CD4-positive, alpha-beta memory T cell (primary cell): ENCODE results near the gene CYB5D1. TPM values are rescaled to one million over a fixed set of nuclear protein-coding genes. Genes with fewer than 3 reads are reported as not detected.
"Not testable (repeated sequence)": the region's sequence is repeated elsewhere in the genome, so short reads cannot be mapped to it uniquely, and the experiment has no call there.

Source experiments
- CTCF ChIA-PET: fragments of 350-600 bp; sonication (Branson Sonifier 250); formaldehyde crosslinking; loops from one replicate; lab custom pipeline; 2021; ENCODE audit warnings: inconsistent platforms; ENCODE audit not compliant: partially characterized antibody; lab: Charles Lee
- POLR2A ChIA-PET: fragments of 350-600 bp; sonication (Branson Sonifier 250); formaldehyde crosslinking; loops from one replicate; lab custom pipeline; 2021; ENCODE audit not compliant: partially characterized antibody; lab: Charles Lee
- DNase-seq, 5 donors: peaks; one replicate each; pipeline versions ENCODE4 v3.0.0 to v3.0.0-alpha.2; 2020 to 2022; ENCODE audit warnings: mixed read lengths in 1 of 5
- H3K27ac ChIP-seq: one replicate; pipeline ENCODE4 v1.7.0; 2013; ENCODE audit warnings: low read depth, low read length
- H3K27me3 ChIP-seq: 2 replicates; pipeline ENCODE4 v1.7.0; 2013; ENCODE audit warnings: mild to moderate bottlenecking, low read length, moderate library complexity; ENCODE audit not compliant: insufficient read depth
- H3K36me3 ChIP-seq: 2 replicates; pipeline ENCODE4 v1.7.0; 2013; ENCODE audit warnings: mild to moderate bottlenecking, low read length, moderate library complexity; ENCODE audit not compliant: insufficient read depth
- H3K4me1 ChIP-seq: 2 replicates; pipeline ENCODE4 v1.7.0; 2013; ENCODE audit warnings: mild to moderate bottlenecking, low read length, moderate library complexity; ENCODE audit not compliant: insufficient read depth
- H3K4me3 ChIP-seq, 2 donors: one replicate each; pipeline ENCODE4 v1.7.0; 2013; ENCODE audit warnings: low read length in 2 of 2, mild to moderate bottlenecking in 1 of 2
- H3K9me3 ChIP-seq, 2 donors: one replicate each; pipeline ENCODE4 v1.7.0; 2013; ENCODE audit warnings: low read length in 2 of 2, control low read depth in 1 of 2; ENCODE audit not compliant: control insufficient read depth in 1 of 2
- H3K27ac Mint-ChIP-seq, 7 donors: one replicate each; pipeline ENCODE4 v1.8.0; 2020 to 2021; ENCODE audit warnings: mixed read lengths in 7 of 7, mild to moderate bottlenecking in 6 of 7, inconsistent platforms in 3 of 7, moderate library complexity in 3 of 7
- H3K27me3 Mint-ChIP-seq, 2 donors: one replicate each; pipeline ENCODE4 v1.8.0; 2020 to 2021; ENCODE audit warnings: mixed read lengths in 2 of 2
- H3K36me3 Mint-ChIP-seq, 2 donors: one replicate each; pipeline ENCODE4 v1.8.0; 2020 to 2021; ENCODE audit warnings: mixed read lengths in 2 of 2, inconsistent platforms in 1 of 2, mild to moderate bottlenecking in 1 of 2
- H3K4me1 Mint-ChIP-seq, 4 donors: one replicate each; pipeline ENCODE4 v1.8.0; 2020 to 2021; ENCODE audit warnings: mixed read lengths in 4 of 4, mild to moderate bottlenecking in 1 of 4
- H3K4me3 Mint-ChIP-seq, 8 donors: one replicate each; pipeline ENCODE4 v1.8.0; 2020 to 2021; ENCODE audit warnings: mixed read lengths in 8 of 8, mild to moderate bottlenecking in 7 of 8, moderate library complexity in 6 of 8, inconsistent platforms in 3 of 8
- H3K9me3 Mint-ChIP-seq, 8 donors: one replicate each; pipeline ENCODE4 v1.8.0; 2020 to 2021; ENCODE audit warnings: mixed read lengths in 8 of 8, mild to moderate bottlenecking in 5 of 8, inconsistent platforms in 3 of 8, moderate library complexity in 1 of 8
- intact Hi-C: fragments of 100-400 bp; cut with micrococcal nuclease; formaldehyde crosslinking; loops from one replicate; pipeline ENCODE4 v1.15.1; 2023
- polyA plus RNA-seq, 2 donors: library from polyadenylated mRNA; unstranded; fragments of 300-500 nt; fragmentation: Illumina TruSeq; gene quantifications; one replicate each; pipeline ENCODE4 v1.2.3, GENCODE V29; 2021
- total RNA-seq, 2 experiments: library from RNA; stranded (reverse); gene quantifications; one replicate each; pipeline ENCODE4 v1.2.3, GENCODE V29; 2021

Gene CYB5D1
- total RNA-seq = 10 to 100 TPM in 1 of 2 experiments, 1 to 10 TPM in 1; 8.7 to 11.4 TPM
- 1 to 10 TPM; 5.1 to 5.2 TPM for polyA plus RNA-seq

- intact Hi-C loops = loop anchor here (1.0 to 5.0 kb wide), 7 partner anchors 16 to 286 kb away; partner anchors contain the start of genes CNTROB and KDM6B
- Mint-ChIP-seq H3K4me1 (peaks cover 4 to 14% (median 8%) of the 10 kb centered on the region in 4 donors), H3K27ac (no peak within 1 kb of the TSS), H3K36me3 (peaks cover 5 to 11% of the 10 kb centered on the region in 2 donors), H3K9me3 (no peaks in the 10 kb centered on the region), H3K4me3 (no peak within 1 kb of the TSS), H3K27me3 (no peaks in the 10 kb centered on the region)
- H3K4me1 ChIP-seq = peaks cover 27% of the 10 kb centered on the region
- peak within 1 kb of the TSS; percentile 67 to 96 for H3K4me3 ChIP-seq
- H3K27ac ChIP-seq = peak within 1 kb of the TSS; percentile 81
- ChIA-PET CTCF (interaction anchor here (0.6 to 14.8 kb wide), 17 partner anchors 11 to 225 kb away, joined by 3 to 311 read pairs (median 5); partner anchors contain the start of genes KDM6B and RNF227), POLR2A (interaction anchor here (0.7 to 5.1 kb wide), 25 partner anchors 10 to 528 kb away, joined by 3 to 73 read pairs (median 7); partner anchors contain the start of genes AURKB, CNTROB, KCNAB3 and KDM6B)
- H3K9me3 ChIP-seq = no peaks in the 10 kb centered on the region
- H3K36me3 ChIP-seq = peaks cover 1% of the 10 kb centered on the region
- H3K27me3 ChIP-seq = no peaks in the 10 kb centered on the region
- DNase-seq = peak; percentile 94 to 95 (median 95)
Observed at GRCh38 chr17:7857713-7858521, at the start of gene CYB5D1. CYB5D1 (plus strand) TSS chr17:7858003; CDS start chr17:7858135, 132 bp downstream.

- DNase-seq = no peak
- no peak overlapping the region for H3K27ac Mint-ChIP-seq
- no peak overlapping the region for H3K27ac ChIP-seq
- ChIA-PET POLR2A (no interaction called here), CTCF (interaction anchor here (1.0 kb wide), 1 partner anchor 181 kb away, joined by 3 read pairs; no protein-coding TSS in a partner anchor)
- H3K9me3 Mint-ChIP-seq = no peaks in the 10 kb centered on the region
- no peak overlapping the region for H3K4me3 ChIP-seq
- no peaks in the 10 kb centered on the region for H3K4me1 ChIP-seq
- H3K36me3 ChIP-seq = no peaks in the 10 kb centered on the region
- no peaks in the 10 kb centered on the region for H3K9me3 ChIP-seq
- no peaks in the 10 kb centered on the region for H3K36me3 Mint-ChIP-seq
- H3K4me1 Mint-ChIP-seq = peaks cover 0 to 2% (median 0%) of the 10 kb centered on the region in 4 donors
- H3K4me3 Mint-ChIP-seq = no peak overlapping the region
- no peaks in the 10 kb centered on the region for H3K27me3 ChIP-seq
- peaks cover 12 to 17% of the 10 kb centered on the region in 2 donors for H3K27me3 Mint-ChIP-seq
- intact Hi-C loops = no loop called here
Observed at GRCh38 chr17:7809086-7809790, 48.6 kb upstream of the CYB5D1 start.

GRCh38 chr17:7809791-7810343 is 47.9 kb upstream of the CYB5D1 start:
- H3K9me3 ChIP-seq, H3K9me3 Mint-ChIP-seq, H3K36me3 ChIP-seq, H3K36me3 Mint-ChIP-seq, POLR2A ChIA-PET, H3K27me3 ChIP-seq, H3K4me3 ChIP-seq, H3K4me1 ChIP-seq, H3K27ac Mint-ChIP-seq, H3K27ac ChIP-seq, H3K4me1 Mint-ChIP-seq, H3K4me3 Mint-ChIP-seq, DNase-seq, intact Hi-C loops: not testable (repeated sequence)
- peaks cover 12 to 17% of the 10 kb centered on the region in 2 donors for H3K27me3 Mint-ChIP-seq
- CTCF ChIA-PET = interaction anchor here (0.7 kb wide), 1 partner anchor 9 kb away, joined by 4 read pairs; no protein-coding TSS in a partner anchor

- Mint-ChIP-seq H3K27me3 (peaks cover 7 to 11% of the 10 kb centered on the region in 2 donors), H3K4me1 (peaks cover 0 to 2% (median 0%) of the 10 kb centered on the region in 4 donors), H3K27ac (no peak overlapping the region), H3K36me3 (no peaks in the 10 kb centered on the region), H3K4me3 (no peak overlapping the region), H3K9me3 (no peaks in the 10 kb centered on the region)
- CTCF ChIA-PET = interaction anchor here (1.0 kb wide), 1 partner anchor 12 kb away, joined by 3 read pairs; no protein-coding TSS in a partner anchor
- H3K27me3 ChIP-seq = no peaks in the 10 kb centered on the region
- no peaks in the 10 kb centered on the region for H3K36me3 ChIP-seq
- H3K4me3 ChIP-seq = no peak overlapping the region
- no peak overlapping the region for H3K27ac ChIP-seq
- no peak for DNase-seq
- no peaks in the 10 kb centered on the region for H3K9me3 ChIP-seq
- POLR2A ChIA-PET = no interaction called here
- no peaks in the 10 kb centered on the region for H3K4me1 ChIP-seq
- intact Hi-C loops = no loop called here
Observed at GRCh38 chr17:7811251-7811650, 46.6 kb upstream of the CYB5D1 start.

- ChIA-PET POLR2A (no interaction called here), CTCF (interaction anchor here (1.7 kb wide), 1 partner anchor 246 kb away, joined by 4 read pairs; no protein-coding TSS in a partner anchor)
- Histone ChIP-seq H3K36me3 (no peaks in the 10 kb centered on the region), H3K9me3 (no peaks in the 10 kb centered on the region), H3K4me1 (no peaks in the 10 kb centered on the region), H3K27ac (no peak overlapping the region), H3K27me3 (no peaks in the 10 kb centered on the region), H3K4me3 (no peak overlapping the region)
- no peak for DNase-seq
- Mint-ChIP-seq H3K36me3 (no peaks in the 10 kb centered on the region), H3K4me1 (peaks cover 0 to 2% (median 0%) of the 10 kb centered on the region in 4 donors), H3K27ac (no peak overlapping the region), H3K27me3 (no peaks in the 10 kb centered on the region), H3K9me3 (no peaks in the 10 kb centered on the region), H3K4me3 (no peak overlapping the region)
- intact Hi-C loops = no loop called here
Observed at GRCh38 chr17:7814969-7815368, 42.8 kb upstream of the CYB5D1 start.

- Mint-ChIP-seq H3K9me3 (no peaks in the 10 kb centered on the region), H3K27ac (peak overlapping the region in 1 of 7 donors; percentile 32), H3K4me3 (no peak overlapping the region), H3K36me3 (no peaks in the 10 kb centered on the region), H3K4me1 (no peaks in the 10 kb centered on the region), H3K27me3 (no peaks in the 10 kb centered on the region)
- no peaks in the 10 kb centered on the region for H3K27me3 ChIP-seq
- POLR2A ChIA-PET = no interaction called here
- intact Hi-C loops = no loop called here
- no peaks in the 10 kb centered on the region for H3K36me3 ChIP-seq
- CTCF ChIA-PET = interaction anchor here (1.1 to 2.2 kb wide), 3 partner anchors 16 to 224 kb away, joined by 3 to 5 read pairs (median 4); partner anchors contain the start of gene KDM6B
- H3K4me1 ChIP-seq = no peaks in the 10 kb centered on the region
- DNase-seq = no peak
- no peaks in the 10 kb centered on the region for H3K9me3 ChIP-seq
- H3K4me3 ChIP-seq = no peak overlapping the region
- H3K27ac ChIP-seq = no peak overlapping the region
Observed at GRCh38 chr17:7816926-7817642, 40.7 kb upstream of the CYB5D1 start.
